ENCODE measurements around the gene MICU2. TPM values are rescaled to one million over a fixed set of nuclear protein-coding genes. Genes with fewer than 3 reads are reported as not detected.

Gene MICU2
- total RNA-seq, 1 donor from 2014 or later: 64.4 TPM

GRCh38 chr13:21616880-21617279 is 12.9 kb upstream of the MICU2 start:
- Histone ChIP-seq H3K27me3 (ENCODE audit: low read depth) (peaks cover 43% of the 10 kb centered on the region), H3K4me3 (no peak overlapping the region), H3K9me3 (replicated peaks) (no peaks in the 10 kb centered on the region), H3K36me3 (no peaks in the 10 kb centered on the region), H3K4me1 (no peaks in the 10 kb centered on the region), H3K27ac (replicated peaks) (no peak overlapping the region)
- DNase-seq: no peak
- intact Hi-C loops (cut with micrococcal nuclease): no loop called here
- TF ChIP-seq CTCF (IDR thresholded peaks at IDR 0.05; ENCODE audit: borderline replicate concordance): no peak

GRCh38 chr13:21616205-21616866 is 12.4 kb upstream of the MICU2 start:
- no peak for TF ChIP-seq CTCF (IDR thresholded peaks at IDR 0.05; ENCODE audit: borderline replicate concordance)
- intact Hi-C loops (cut with micrococcal nuclease): no loop called here
- Histone ChIP-seq H3K27ac (replicated peaks) (no peak overlapping the region), H3K4me1 (no peaks in the 10 kb centered on the region), H3K9me3 (replicated peaks) (no peaks in the 10 kb centered on the region), H3K27me3 (ENCODE audit: low read depth) (peaks cover 39% of the 10 kb centered on the region), H3K36me3 (no peaks in the 10 kb centered on the region), H3K4me3 (no peak overlapping the region)
- DNase-seq: no peak

GRCh38 chr13:21615427-21615826 is 11.5 kb upstream of the MICU2 start:
- Histone ChIP-seq H3K36me3 (no peaks in the 10 kb centered on the region), H3K27me3 (ENCODE audit: low read depth) (peaks cover 38% of the 10 kb centered on the region), H3K4me3 (no peak overlapping the region), H3K27ac (replicated peaks) (no peak overlapping the region), H3K4me1 (no peaks in the 10 kb centered on the region), H3K9me3 (replicated peaks) (no peaks in the 10 kb centered on the region)
- DNase-seq: no peak
- no peak for TF ChIP-seq CTCF (IDR thresholded peaks at IDR 0.05; ENCODE audit: borderline replicate concordance)
- intact Hi-C loops (cut with micrococcal nuclease): no loop called here

- DNase-seq: no peak
- no peak for TF ChIP-seq CTCF (IDR thresholded peaks at IDR 0.05; ENCODE audit: borderline replicate concordance)
- no peaks in the 10 kb centered on the region for H3K9me3 ChIP-seq (replicated peaks)
- H3K36me3 ChIP-seq: no peaks in the 10 kb centered on the region
- no peak overlapping the region for H3K4me3 ChIP-seq
- no peak overlapping the region for H3K27ac ChIP-seq (replicated peaks)
- intact Hi-C loops (cut with micrococcal nuclease): no loop called here
- peaks cover 38% of the 10 kb centered on the region for H3K27me3 ChIP-seq (ENCODE audit: low read depth)
- no peaks in the 10 kb centered on the region for H3K4me1 ChIP-seq
Measured at GRCh38 chr13:21613791-21614190, 9.8 kb upstream of the MICU2 start.

- H3K4me3 ChIP-seq: no peak overlapping the region
- H3K9me3 ChIP-seq (replicated peaks): no peaks in the 10 kb centered on the region
- no peak for DNase-seq
- H3K4me1 ChIP-seq: no peaks in the 10 kb centered on the region
- TF ChIP-seq CTCF (IDR thresholded peaks at IDR 0.05; ENCODE audit: borderline replicate concordance): no peak
- H3K27me3 ChIP-seq (ENCODE audit: low read depth): peaks cover 44% of the 10 kb centered on the region
- no peak overlapping the region for H3K27ac ChIP-seq (replicated peaks)
- intact Hi-C loops (cut with micrococcal nuclease): no loop called here
- H3K36me3 ChIP-seq: no peaks in the 10 kb centered on the region
Measured at GRCh38 chr13:21611385-21611784, 7.4 kb upstream of the MICU2 start.
